HepG2 (cell line): ENCODE results near the gene RNASE8. TPM values are rescaled to one million over a fixed set of nuclear protein-coding genes. Genes with fewer than 3 reads are reported as not detected.

Experiments
- HNF4G ChIP-seq, 2 experiments: sonication (generic) in 1 of 2; formaldehyde crosslinking in 1 of 2; IDR thresholded peaks; 2 replicates each; pipeline versions ENCODE4 v1.4.0 to v1.6.1; 2011 to 2020; ENCODE audit warnings: borderline replicate concordance in 2 of 2, low read depth in 2 of 2, mild to moderate bottlenecking in 2 of 2, low read length in 1 of 2, missing genetic modification reagents in 1 of 2, moderate library complexity in 1 of 2
- IRX3 ChIP-seq: sonication (generic); formaldehyde crosslinking; IDR thresholded peaks from 2 replicates; pipeline ENCODE4 v1.8.1; 2023; ENCODE audit warnings: mild to moderate bottlenecking, low read depth, missing genetic modification reagents, borderline replicate concordance
- NR2F2 ChIP-seq: IDR thresholded peaks from 2 replicates; pipeline ENCODE4 v1.6.1; 2012; ENCODE audit warnings: low read depth, inconsistent platforms, borderline replicate concordance
- RFX5 ChIP-seq: IDR thresholded peaks from 2 replicates; pipeline ENCODE4 v1.6.1; 2011; ENCODE audit warnings: low read depth, low read length, improper control_type of control experiment
- SETDB1 ChIP-seq: sonication (generic); formaldehyde crosslinking; IDR thresholded peaks from 2 replicates; pipeline ENCODE4 v1.5.1; 2020; ENCODE audit warnings: missing genetic modification reagents, mild to moderate bottlenecking, borderline replicate concordance
- SNAPC4 ChIP-seq: sonication (generic); formaldehyde crosslinking; IDR thresholded peaks from 2 replicates; pipeline ENCODE4 v1.4.0; 2020; ENCODE audit warnings: mild to moderate bottlenecking, missing genetic modification reagents
- ZBTB38 ChIP-seq: sonication (generic); formaldehyde crosslinking; IDR thresholded peaks from 2 replicates; pipeline ENCODE4 v1.5.1; 2020; ENCODE audit warnings: mild to moderate bottlenecking, missing genetic modification reagents
- ZBTB7A ChIP-seq: sonication (generic); formaldehyde crosslinking; IDR thresholded peaks from 2 replicates; pipeline ENCODE4 v1.8.0; 2022; ENCODE audit warnings: mild to moderate bottlenecking, missing genetic modification reagents
- ZNF18 ChIP-seq: sonication (generic); formaldehyde crosslinking; IDR thresholded peaks from 2 replicates; pipeline ENCODE4 v1.8.0; 2022; ENCODE audit warnings: mild to moderate bottlenecking, missing genetic modification reagents; ENCODE audit not compliant: insufficient replicate concordance
- ZNF34 ChIP-seq: sonication (generic); formaldehyde crosslinking; IDR thresholded peaks from 2 replicates; pipeline ENCODE4 v1.4.0; 2020; ENCODE audit warnings: mild to moderate bottlenecking, missing genetic modification reagents, borderline replicate concordance
- ZNF343 ChIP-seq: sonication (generic); formaldehyde crosslinking; IDR thresholded peaks from 2 replicates; pipeline ENCODE4 v1.4.0; 2020; ENCODE audit warnings: mild to moderate bottlenecking, missing genetic modification reagents
- ZNF503 ChIP-seq: sonication (generic); formaldehyde crosslinking; IDR thresholded peaks from 2 replicates; pipeline ENCODE4 v1.4.0; 2020; ENCODE audit warnings: missing genetic modification reagents
- ZNF512 ChIP-seq: sonication (generic); formaldehyde crosslinking; IDR thresholded peaks from 2 replicates; pipeline ENCODE4 v1.4.0; 2020; ENCODE audit warnings: mild to moderate bottlenecking, missing genetic modification reagents
- ZNF891 ChIP-seq: sonication (generic); formaldehyde crosslinking; IDR thresholded peaks from 2 replicates; pipeline ENCODE4 v1.5.0; 2020; ENCODE audit warnings: mild to moderate bottlenecking, missing genetic modification reagents
- ZSCAN5A ChIP-seq: sonication (generic); formaldehyde crosslinking; IDR thresholded peaks from 2 replicates; pipeline ENCODE4 v1.8.0; 2022; ENCODE audit warnings: mild to moderate bottlenecking, missing genetic modification reagents, borderline replicate concordance
- polyA plus RNA-seq, 8 experiments: library from polyadenylated mRNA; depleted of rRNA in 3 of 8; stranded (reverse) in 7 of 8; unstranded in 1 of 8; fragments of >200 nt; fragmentation: Illumina TruSeq in 4 of 8; extraction: Trizol in 4 of 8; gene quantifications; 2 replicates each; pipeline versions ENCODE4 v1.2.1 to v1.2.3, GENCODE V29; 2011 to 2016; ENCODE audit warnings: low read depth in 4 of 8, missing spikeins in 1 of 8, mixed read lengths in 1 of 8; ENCODE audit not compliant: insufficient read depth in 1 of 8
- total RNA-seq, 5 experiments: library from RNA; depleted of rRNA; stranded (reverse); fragments of >200 nt; fragmentation: Illumina TruSeq; extraction: Trizol; gene quantifications; 2 replicates each; pipeline ENCODE4 v1.2.3, GENCODE V29; 2016; ENCODE audit warnings: low read depth in 1 of 5

RNASE8 gene
- total and polyA plus RNA-seq, 2 of the 13 experiments (the other 11 are each of a cell fraction or from before 2014, with no cell fraction given), result not detected

GRCh38 chr14:21053184-21054122 is 4.2 kb upstream of the RNASE8 start (continued):
- TF ChIP-seq RFX5 (no peak), ZNF503 (no peak), ZNF343 (no peak), ZNF512 (CRISPR knock-in tag) (no peak), ZSCAN5A (CRISPR knock-in tag) (no peak), ZNF34 (CRISPR knock-in tag) (no peak), ZBTB7A (CRISPR knock-in tag) (no peak), HNF4G (IDR thresholded peaks at IDR 0.05; ENCODE audit: borderline replicate concordance, low read depth, low read length) (no peak), HNF4G (CRISPR knock-in tag; IDR thresholded peaks at IDR 0.05; ENCODE audit: borderline replicate concordance, low read depth) (no peak), IRX3 (CRISPR knock-in tag) (no peak), SETDB1 (no peak), ZBTB38 (peak; percentile 83; the same call in 1 of the 2 replicates), ZNF18 (CRISPR knock-in tag) (no peak), SNAPC4 (CRISPR knock-in tag) (0 out of 2 replicates have a peak, but pooled peaks have one; percentile 5), ZNF891 (CRISPR knock-in tag) (0 out of 2 replicates have a peak, but pooled peaks have one; percentile 30), NR2F2 (no peak)
